Measurements from ENCODE around the gene NELL2.

DNA sequence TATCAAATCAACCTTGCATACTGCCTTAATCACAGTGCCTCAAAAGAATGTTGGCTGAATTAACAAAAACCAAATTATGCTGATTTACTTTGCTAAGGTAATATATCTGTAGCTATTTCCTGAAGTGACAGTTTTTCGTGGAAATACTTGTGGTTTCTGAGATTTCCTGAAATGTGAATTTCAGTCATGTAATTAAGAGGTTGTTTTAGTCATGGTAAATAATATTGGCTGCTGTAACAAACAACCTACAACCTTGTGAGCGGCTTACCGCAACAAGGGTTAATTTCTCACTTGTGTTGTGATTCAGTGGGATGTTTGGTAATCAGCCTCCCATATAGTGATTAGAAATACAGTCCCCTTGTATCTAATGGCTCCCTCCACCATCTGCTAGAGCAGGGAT lies 387.9 kb downstream of the NELL2 start:
- TF ChIP-seq NFIC (IDR thresholded peaks at IDR 0.05) (no peak), TAF1 (IDR thresholded peaks at IDR 0.05; ENCODE audit: low read depth) (no peak), MAX (IDR thresholded peaks at IDR 0.05) (no peak), TCF12 (IDR thresholded peaks at IDR 0.05; ENCODE audit: low read depth) (no peak), CEBPB (IDR thresholded peaks at IDR 0.05) (no peak), REST (IDR thresholded peaks at IDR 0.05; ENCODE audit: low read depth) (no peak), EGR1 (IDR thresholded peaks at IDR 0.05) (no peak), FOXM1 (IDR thresholded peaks at IDR 0.05; ENCODE audit: borderline replicate concordance, low read depth) (no peak), ZBTB7A (IDR thresholded peaks at IDR 0.05; ENCODE audit: low read depth) (no peak), TEAD4 (IDR thresholded peaks at IDR 0.05) (no peak), EP300 (IDR thresholded peaks at IDR 0.05; ENCODE audit: borderline replicate concordance) (no peak), CREB1 (IDR thresholded peaks at IDR 0.05; ENCODE audit: low read depth) (no peak), YY1 (IDR thresholded peaks at IDR 0.05; ENCODE audit: low read depth) (no peak)

Measured in Ishikawa (cell line).